ENCODE measurements around the gene AHDC1.
A peak's percentile ranks its signal among the peaks of the same experiment; 100 is the strongest.

AHDC1 gene

DNA sequence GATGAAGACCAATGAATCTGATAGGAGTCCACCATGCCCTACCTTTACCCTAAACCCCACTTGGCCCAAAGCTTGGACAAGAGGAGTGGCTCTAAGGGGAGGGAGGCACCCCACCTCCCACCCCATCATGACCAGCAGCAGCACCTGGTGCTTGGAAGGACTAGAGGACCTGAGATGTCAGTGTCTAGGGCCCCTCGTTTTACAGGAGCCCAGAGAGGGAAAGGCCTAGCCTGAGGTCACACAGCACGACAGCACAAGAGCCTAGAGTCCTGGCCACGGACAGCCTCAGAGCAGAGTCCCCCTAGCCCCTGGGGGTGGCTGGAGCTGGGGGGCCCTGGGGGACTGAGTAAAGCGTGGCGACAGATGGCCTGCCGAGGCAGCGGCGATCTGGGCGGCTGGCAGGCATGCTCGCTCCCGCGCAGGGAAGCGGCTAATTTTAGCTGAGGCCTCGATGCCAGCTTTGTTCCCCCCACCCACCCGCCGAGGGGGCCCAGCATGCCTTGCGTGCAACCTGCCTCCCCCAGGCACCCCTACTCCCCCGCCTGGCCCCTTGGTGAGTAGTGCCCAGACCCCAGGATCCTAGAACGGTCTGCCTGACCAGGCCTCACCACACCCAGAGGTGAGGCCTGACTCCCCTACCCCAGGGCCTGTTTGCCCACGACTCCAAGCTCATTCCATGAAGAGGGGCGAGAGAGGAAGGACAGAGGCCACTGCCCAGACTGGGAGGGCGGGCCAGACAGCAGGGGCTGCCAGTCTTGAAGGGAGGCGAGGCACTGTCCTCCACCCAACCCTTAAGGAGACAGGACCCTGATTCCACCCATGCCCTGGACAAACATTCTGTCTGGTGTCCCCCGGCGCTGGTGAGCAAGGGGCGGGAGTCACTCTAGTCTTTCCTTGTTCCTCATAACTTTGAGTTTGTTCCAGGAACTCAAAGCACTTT lies 39.0 kb downstream of the AHDC1 start:
- CTCF ChIA-PET: interaction anchor here (0.6 to 8.6 kb wide), 4 partner anchors 9 to 239 kb away, joined by 3 to 111 read pairs (median 4); no protein-coding TSS in a partner anchor
- no peak for TF ChIP-seq ZNF600 (tag by site-specific recombination; IDR thresholded peaks at IDR 0.05)
- TF ChIP-seq, protein P1, sequence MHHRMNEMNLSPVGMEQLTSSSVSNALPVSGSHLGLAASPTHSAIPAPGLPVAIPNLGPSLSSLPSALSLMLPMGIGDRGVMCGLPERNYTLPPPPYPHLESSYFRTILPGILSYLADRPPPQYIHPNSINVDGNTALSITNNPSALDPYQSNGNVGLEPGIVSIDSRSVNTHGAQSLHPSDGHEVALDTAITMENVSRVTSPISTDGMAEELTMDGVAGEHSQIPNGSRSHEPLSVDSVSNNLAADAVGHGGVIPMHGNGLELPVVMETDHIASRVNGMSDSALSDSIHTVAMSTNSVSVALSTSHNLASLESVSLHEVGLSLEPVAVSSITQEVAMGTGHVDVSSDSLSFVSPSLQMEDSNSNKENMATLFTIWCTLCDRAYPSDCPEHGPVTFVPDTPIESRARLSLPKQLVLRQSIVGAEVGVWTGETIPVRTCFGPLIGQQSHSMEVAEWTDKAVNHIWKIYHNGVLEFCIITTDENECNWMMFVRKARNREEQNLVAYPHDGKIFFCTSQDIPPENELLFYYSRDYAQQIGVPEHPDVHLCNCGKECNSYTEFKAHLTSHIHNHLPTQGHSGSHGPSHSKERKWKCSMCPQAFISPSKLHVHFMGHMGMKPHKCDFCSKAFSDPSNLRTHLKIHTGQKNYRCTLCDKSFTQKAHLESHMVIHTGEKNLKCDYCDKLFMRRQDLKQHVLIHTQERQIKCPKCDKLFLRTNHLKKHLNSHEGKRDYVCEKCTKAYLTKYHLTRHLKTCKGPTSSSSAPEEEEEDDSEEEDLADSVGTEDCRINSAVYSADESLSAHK (tag by site-specific recombination; IDR thresholded peaks at IDR 0.05): 0 out of 2 replicates have a peak, but pooled peaks have one; percentile 63
- TF ChIP-seq IKZF3 (tag by site-specific recombination; IDR thresholded peaks at IDR 0.05): no peak
- no peak for TF ChIP-seq ZNF561 (tag by site-specific recombination; IDR thresholded peaks at IDR 0.05; ENCODE audit: borderline replicate concordance)
- no peak for TF ChIP-seq KLF8 (tag by site-specific recombination; IDR thresholded peaks at IDR 0.05)
- TF ChIP-seq ZBTB49 (tag by site-specific recombination; IDR thresholded peaks at IDR 0.05; ENCODE audit: low read depth): no peak
- TF ChIP-seq SP2 (tag by site-specific recombination; IDR thresholded peaks at IDR 0.05): no peak
- TF ChIP-seq, protein P2, sequence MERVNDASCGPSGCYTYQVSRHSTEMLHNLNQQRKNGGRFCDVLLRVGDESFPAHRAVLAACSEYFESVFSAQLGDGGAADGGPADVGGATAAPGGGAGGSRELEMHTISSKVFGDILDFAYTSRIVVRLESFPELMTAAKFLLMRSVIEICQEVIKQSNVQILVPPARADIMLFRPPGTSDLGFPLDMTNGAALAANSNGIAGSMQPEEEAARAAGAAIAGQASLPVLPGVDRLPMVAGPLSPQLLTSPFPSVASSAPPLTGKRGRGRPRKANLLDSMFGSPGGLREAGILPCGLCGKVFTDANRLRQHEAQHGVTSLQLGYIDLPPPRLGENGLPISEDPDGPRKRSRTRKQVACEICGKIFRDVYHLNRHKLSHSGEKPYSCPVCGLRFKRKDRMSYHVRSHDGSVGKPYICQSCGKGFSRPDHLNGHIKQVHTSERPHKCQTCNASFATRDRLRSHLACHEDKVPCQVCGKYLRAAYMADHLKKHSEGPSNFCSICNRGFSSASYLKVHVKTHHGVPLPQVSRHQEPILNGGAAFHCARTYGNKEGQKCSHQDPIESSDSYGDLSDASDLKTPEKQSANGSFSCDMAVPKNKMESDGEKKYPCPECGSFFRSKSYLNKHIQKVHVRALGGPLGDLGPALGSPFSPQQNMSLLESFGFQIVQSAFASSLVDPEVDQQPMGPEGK (tag by site-specific recombination; IDR thresholded peaks at IDR 0.05): no peak
- TF ChIP-seq ZNF398 (tag by site-specific recombination; IDR thresholded peaks at IDR 0.05): no peak
- peak; percentile 78; the same call in 1 of the 2 replicates for TF ChIP-seq ZNF768 (tag by site-specific recombination; IDR thresholded peaks at IDR 0.05)
- Histone ChIP-seq H3K4me3 (ENCODE audit: low read depth, low read length) (no peak overlapping the region), H3K4me1 (ENCODE audit: control insufficient read depth, insufficient read depth, low read length) (0 out of 2 replicates have a peak, but pooled peaks cover 2% of the 10 kb centered on the region), H3K9me3 (ENCODE audit: control insufficient read depth, insufficient read depth, low read depth, low read length) (no peaks in the 10 kb centered on the region), H3K27ac (ENCODE audit: extremely low read depth, low read depth, low read length) (no peak overlapping the region), H3K36me3 (ENCODE audit: control insufficient read depth in 2 of 2, insufficient read depth in 1 of 2, low read length in 2 of 2) (no peaks in the 10 kb centered on the region)
- POLR2A ChIA-PET: interaction anchor here (1.0 to 1.6 kb wide), 2 partner anchors 8 to 75 kb away, joined by 5 to 6 read pairs; partner anchors contain the start of gene WASF2

GRCh38 chr1:27563591-27564471 lies 40.1 kb downstream of the AHDC1 start:
- no peaks in the 10 kb centered on the region for H3K4me1 ChIP-seq (ENCODE audit: control insufficient read depth, insufficient read depth, low read length)
- H3K4me3 ChIP-seq (ENCODE audit: low read depth, low read length): no peak overlapping the region
- CTCF ChIA-PET: interaction anchor here (1.3 kb wide), 1 partner anchor 42 kb away, joined by 4 read pairs; no protein-coding TSS in a partner anchor
- H3K36me3 ChIP-seq (ENCODE audit: control insufficient read depth in 2 of 2, insufficient read depth in 1 of 2, low read length in 2 of 2): no peaks in the 10 kb centered on the region
- H3K27ac ChIP-seq (ENCODE audit: extremely low read depth, low read depth, low read length): no peak overlapping the region
- POLR2A ChIA-PET: interaction anchor here (0.5 to 1.0 kb wide), 2 partner anchors 62 to 74 kb away, joined by 4 to 5 read pairs; partner anchors contain the start of gene WASF2
- no peaks in the 10 kb centered on the region for H3K9me3 ChIP-seq (ENCODE audit: control insufficient read depth, insufficient read depth, low read depth, low read length)
- TF ChIP-seq ZNF341 (tag by site-specific recombination; IDR thresholded peaks at IDR 0.05; ENCODE audit: low read depth) (peak; percentile 50), HIC1 (tag by site-specific recombination; IDR thresholded peaks at IDR 0.05) (0 out of 2 replicates have a peak, but pooled peaks have one; percentile 37), ZNF707 (tag by site-specific recombination; IDR thresholded peaks at IDR 0.05) (no peak), GLIS2 (tag by site-specific recombination; IDR thresholded peaks at IDR 0.05) (0 out of 2 replicates have a peak, but pooled peaks have one; percentile 8), ZNF488 (tag by site-specific recombination; IDR thresholded peaks at IDR 0.05) (no peak), ZNF398 (tag by site-specific recombination; IDR thresholded peaks at IDR 0.05) (peak; percentile 45; the same call in 1 of the 2 replicates)
